Measurements from ENCODE around the gene FOXN1.
A peak's percentile ranks its signal among the peaks of the same experiment; 100 is the strongest.

FOXN1 gene

GRCh38 chr17:28468781-28469180 is 37.4 kb upstream of the FOXN1 start:
- peak overlapping the region; percentile 91 for H3K27ac ChIP-seq
- TF ChIP-seq, protein P1, sequence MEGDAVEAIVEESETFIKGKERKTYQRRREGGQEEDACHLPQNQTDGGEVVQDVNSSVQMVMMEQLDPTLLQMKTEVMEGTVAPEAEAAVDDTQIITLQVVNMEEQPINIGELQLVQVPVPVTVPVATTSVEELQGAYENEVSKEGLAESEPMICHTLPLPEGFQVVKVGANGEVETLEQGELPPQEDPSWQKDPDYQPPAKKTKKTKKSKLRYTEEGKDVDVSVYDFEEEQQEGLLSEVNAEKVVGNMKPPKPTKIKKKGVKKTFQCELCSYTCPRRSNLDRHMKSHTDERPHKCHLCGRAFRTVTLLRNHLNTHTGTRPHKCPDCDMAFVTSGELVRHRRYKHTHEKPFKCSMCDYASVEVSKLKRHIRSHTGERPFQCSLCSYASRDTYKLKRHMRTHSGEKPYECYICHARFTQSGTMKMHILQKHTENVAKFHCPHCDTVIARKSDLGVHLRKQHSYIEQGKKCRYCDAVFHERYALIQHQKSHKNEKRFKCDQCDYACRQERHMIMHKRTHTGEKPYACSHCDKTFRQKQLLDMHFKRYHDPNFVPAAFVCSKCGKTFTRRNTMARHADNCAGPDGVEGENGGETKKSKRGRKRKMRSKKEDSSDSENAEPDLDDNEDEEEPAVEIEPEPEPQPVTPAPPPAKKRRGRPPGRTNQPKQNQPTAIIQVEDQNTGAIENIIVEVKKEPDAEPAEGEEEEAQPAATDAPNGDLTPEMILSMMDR (conservative IDR thresholded peaks at IDR 0.05) = no peak
- TF ChIP-seq ZFX (IDR thresholded peaks at IDR 0.05) = no peak

DNA sequence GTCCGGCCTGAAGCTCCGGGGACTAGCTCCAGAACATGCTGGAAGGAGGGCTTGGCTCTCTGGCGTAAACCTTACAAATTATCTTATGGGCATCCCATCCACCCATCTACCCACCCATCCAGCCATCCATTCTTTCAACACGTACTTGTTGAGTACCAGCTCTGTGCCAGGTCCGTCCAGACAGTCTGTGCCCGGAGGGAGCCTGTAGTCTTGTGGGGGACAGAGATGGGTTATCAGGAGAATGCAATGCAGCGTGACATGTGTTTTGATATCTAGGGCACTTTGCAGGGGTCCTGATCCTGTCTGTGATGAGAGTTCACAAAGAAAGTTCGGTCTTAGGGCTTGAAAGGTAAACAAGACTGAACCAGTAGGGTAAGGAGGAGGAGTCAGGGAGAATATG is 36.8 kb upstream of the FOXN1 start:
- TF ChIP-seq ZFX (IDR thresholded peaks at IDR 0.05) = no peak
- TF ChIP-seq, protein P1 (conservative IDR thresholded peaks at IDR 0.05) = no peak
- H3K27ac ChIP-seq = peak overlapping the region; percentile 91

DNA sequence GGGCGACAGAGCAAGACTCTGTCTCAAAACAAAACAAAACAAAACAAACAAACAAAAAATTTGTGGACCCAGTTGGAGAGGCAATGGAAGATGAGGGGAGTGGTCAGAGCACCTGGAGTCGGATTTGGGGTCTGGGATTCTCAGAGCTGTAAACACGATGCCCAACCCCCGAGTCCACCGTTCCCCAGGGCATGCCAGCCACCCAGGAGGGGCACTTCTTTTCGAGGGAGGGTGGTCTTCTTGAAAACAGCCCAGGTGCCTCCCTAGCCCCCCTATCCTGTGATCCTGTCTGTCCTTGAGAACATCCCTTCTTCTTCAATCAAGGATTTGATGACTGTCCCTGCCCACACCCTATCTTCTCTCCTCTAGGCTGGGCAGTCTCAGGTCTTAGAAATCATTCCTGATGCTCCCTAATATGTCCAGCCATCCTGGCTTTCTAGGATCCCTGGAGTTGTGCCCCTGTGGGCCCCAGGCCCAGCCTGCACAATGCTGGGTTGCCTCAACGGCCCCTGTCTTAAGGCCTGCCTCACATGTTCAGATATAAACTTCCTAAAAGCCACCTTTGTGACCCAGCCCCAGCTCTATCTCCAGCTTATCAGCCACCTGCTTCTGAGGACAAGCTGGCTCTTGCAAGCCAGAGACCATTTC is 35.8 kb upstream of the FOXN1 start:
- TF ChIP-seq, protein P1 (conservative IDR thresholded peaks at IDR 0.05) = no peak
- TF ChIP-seq ZFX (IDR thresholded peaks at IDR 0.05) = no peak
- H3K27ac ChIP-seq = peak overlapping the region; percentile 91

GRCh38 chr17:28470914-28471366 is 35.2 kb upstream of the FOXN1 start:
- H3K27ac ChIP-seq = peak overlapping the region; percentile 91
- no peak for TF ChIP-seq ZFX (IDR thresholded peaks at IDR 0.05)
- TF ChIP-seq, protein P1 (conservative IDR thresholded peaks at IDR 0.05) = no peak

DNA sequence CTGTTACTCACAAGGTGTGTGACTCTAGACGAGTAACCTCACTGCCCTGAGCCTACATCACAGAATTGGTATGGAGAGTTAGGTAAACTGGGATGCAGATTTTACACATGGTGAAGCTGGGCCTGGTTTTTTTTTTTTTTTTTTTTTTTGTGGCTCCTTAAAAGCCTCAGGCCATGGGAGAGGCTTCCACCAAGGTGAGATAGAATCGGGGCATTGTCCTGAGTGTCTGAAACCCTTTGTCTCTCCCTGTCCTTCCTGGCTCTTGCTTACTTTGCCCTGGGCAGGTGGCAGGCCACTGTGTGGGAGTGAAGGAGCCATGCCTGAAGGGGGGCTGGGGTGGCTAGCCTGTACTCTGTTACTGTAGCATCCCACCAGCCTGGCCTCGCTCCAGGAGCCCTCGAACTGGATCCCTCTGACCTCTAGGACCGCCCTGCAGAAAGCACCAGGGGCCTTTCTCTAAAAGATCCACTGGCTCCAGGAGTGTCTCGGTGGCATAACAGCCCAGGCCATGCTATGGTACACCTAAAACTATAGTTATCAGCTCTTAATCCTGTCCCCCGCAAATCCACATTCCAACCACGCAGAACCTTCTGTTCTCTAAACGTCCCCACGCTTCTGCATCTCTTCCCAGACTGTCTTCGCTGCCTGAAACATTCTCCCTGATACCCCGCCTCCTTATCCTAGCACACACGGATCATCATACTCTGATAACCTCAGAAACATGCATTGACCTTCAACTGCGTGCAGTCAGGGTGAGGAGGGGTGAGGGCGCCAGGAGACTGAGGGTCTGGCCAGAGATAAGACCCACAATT is 34.4 kb upstream of the FOXN1 start:
- TF ChIP-seq, protein P1 (conservative IDR thresholded peaks at IDR 0.05) = no peak
- no peak for TF ChIP-seq ZFX (IDR thresholded peaks at IDR 0.05)
- H3K27ac ChIP-seq = no peak overlapping the region

DNA sequence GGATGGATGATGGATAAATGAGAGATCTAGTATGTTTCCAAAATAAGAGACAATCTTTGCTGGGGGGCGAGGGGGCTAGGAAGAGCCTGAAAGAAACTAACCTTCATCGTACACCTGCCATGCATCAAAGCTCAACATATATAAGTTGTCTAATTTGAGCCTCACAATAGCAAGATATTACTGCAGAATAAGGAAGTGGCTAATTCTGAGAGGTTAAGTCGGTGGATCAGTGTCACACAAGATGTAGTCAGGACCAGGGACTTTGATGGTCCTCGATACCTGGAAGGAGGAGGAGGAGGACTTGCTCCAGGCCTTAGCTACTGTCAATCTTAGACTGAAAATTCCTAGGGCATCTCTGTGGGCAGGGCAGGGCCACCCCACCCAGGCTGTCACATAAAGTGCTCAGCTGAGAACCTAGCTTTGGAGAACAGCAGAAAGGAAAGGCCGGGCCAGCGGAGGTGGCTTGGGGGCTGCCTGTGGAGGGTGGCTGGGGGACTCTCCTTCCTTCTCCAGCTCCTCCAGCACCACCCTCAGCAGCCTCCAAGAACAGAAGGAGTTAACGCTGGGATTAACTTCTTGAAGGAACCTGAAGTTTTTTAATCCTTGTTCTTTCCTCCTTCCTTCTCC is 33.2 kb upstream of the FOXN1 start:
- H3K27ac ChIP-seq = no peak overlapping the region
- TF ChIP-seq, protein P1 (conservative IDR thresholded peaks at IDR 0.05) = no peak
- no peak for TF ChIP-seq ZFX (IDR thresholded peaks at IDR 0.05)

GRCh38 chr17:28473542-28473941 is 32.6 kb upstream of the FOXN1 start, which contains the start of gene SLC13A2:
Gene SLC13A2 (plus strand): TSS chr17:28473644. CDS start chr17:28473713, 69 bp downstream.
- peak within 1 kb of the TSS; percentile 65; the same call in 1 of the 2 replicates for H3K27ac ChIP-seq
- TF ChIP-seq, protein P1 (conservative IDR thresholded peaks at IDR 0.05) = no peak
- no peak for TF ChIP-seq ZFX (IDR thresholded peaks at IDR 0.05)

Measured in C4-2B (cell line).